ENCODE measurements around the gene TAF13. TPM values are rescaled to one million over a fixed set of nuclear protein-coding genes. Genes with fewer than 3 reads are reported as not detected.
A peak's percentile ranks its signal among the peaks of the same experiment; 100 is the strongest.

The TAF13 gene
- total RNA-seq, 2 donors from 2014 or later: 39.2 to 48.6 TPM

DNA sequence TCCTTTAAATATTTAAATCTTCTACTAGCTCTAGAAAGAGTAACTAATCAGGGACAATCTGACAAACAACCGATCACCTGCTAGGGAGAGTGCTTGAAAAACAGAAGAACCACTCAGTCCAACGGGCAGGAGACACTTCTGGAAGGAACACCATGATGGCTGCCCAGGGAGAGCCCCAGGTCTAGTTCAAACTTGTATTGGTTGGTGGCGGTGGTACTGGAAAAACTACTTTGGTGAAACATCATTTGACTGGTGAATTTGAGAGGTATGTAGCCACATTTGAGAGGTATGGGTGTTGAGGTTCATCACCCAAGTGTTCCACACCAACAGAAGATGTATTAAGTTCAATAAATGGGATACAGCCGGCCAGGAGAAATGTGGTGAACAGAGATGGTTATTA is 29.1 kb downstream of the TAF13 start:
- peaks cover 2% of the 10 kb centered on the region for H3K27me3 Mint-ChIP-seq (ENCODE audit: insufficient read depth)
- H3K36me3 ChIP-seq (ENCODE audit: control insufficient read depth, insufficient read depth, low read length): no peaks in the 10 kb centered on the region
- H3K27ac Mint-ChIP-seq: no peak overlapping the region
- DNase-seq: no peak
- no peak overlapping the region for H3K4me3 Mint-ChIP-seq
- no peaks in the 10 kb centered on the region for H3K27me3 ChIP-seq (ENCODE audit: control insufficient read depth, insufficient read depth, low read length, poor library complexity, severe bottlenecking)
- TF ChIP-seq CTCF (conservative IDR thresholded peaks at IDR 0.05): no peak
- no peaks in the 10 kb centered on the region for H3K36me3 Mint-ChIP-seq (ENCODE audit: low read depth)
- H3K9ac ChIP-seq (ENCODE audit: extremely low read depth, low read length, poor library complexity, severe bottlenecking): no peak overlapping the region
- 88 to 91% methylated on average over 4 of the region's 4 CpGs for WGBS, 2 experiments (ENCODE audit: insufficient coverage in 1 of 2, insufficient read length in 1 of 2)
- no peak overlapping the region for H3K4me3 ChIP-seq (ENCODE audit: low read length)
- H3K9me3 Mint-ChIP-seq: no peaks in the 10 kb centered on the region
- no peak overlapping the region for H3K27ac ChIP-seq (ENCODE audit: low read depth, low read length)
- H3K4me1 ChIP-seq (ENCODE audit: control insufficient read depth, insufficient read depth, low read length): no peaks in the 10 kb centered on the region
- H3K4me1 Mint-ChIP-seq: no peaks in the 10 kb centered on the region
- H3K9me3 ChIP-seq (ENCODE audit: control insufficient read depth, low read length): no peaks in the 10 kb centered on the region

DNA sequence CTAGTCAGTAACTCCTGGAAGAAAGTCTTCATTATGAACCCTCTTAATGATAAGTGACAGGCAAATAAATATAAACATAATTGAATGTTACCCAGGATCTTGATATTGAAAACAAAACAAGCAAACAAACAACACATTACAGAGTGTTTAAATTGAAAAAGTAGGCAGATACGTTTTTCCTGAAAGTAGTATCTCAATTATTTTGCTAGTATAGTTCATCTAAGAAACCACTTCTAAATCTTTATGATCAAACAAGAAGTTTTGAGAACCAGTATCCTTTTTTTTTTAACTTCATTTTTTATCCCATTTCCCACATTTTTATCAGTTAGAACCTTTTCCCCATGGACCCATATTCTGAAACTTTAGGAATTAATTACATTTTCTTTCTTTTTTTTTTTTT is 30.2 kb downstream of the TAF13 start:
- no peak overlapping the region for H3K27ac Mint-ChIP-seq
- H3K4me1 Mint-ChIP-seq: peaks cover under 1% of the 10 kb centered on the region
- no peak overlapping the region for H3K4me3 Mint-ChIP-seq
- no peak overlapping the region for H3K4me3 ChIP-seq (ENCODE audit: low read length)
- no peaks in the 10 kb centered on the region for H3K4me1 ChIP-seq (ENCODE audit: control insufficient read depth, insufficient read depth, low read length)
- no peaks in the 10 kb centered on the region for H3K9me3 ChIP-seq (ENCODE audit: control insufficient read depth, low read length)
- no peak for DNase-seq
- H3K9me3 Mint-ChIP-seq: no peaks in the 10 kb centered on the region
- H3K36me3 Mint-ChIP-seq (ENCODE audit: low read depth): no peaks in the 10 kb centered on the region
- no peak for TF ChIP-seq CTCF (conservative IDR thresholded peaks at IDR 0.05)
- peaks cover under 1% of the 10 kb centered on the region for H3K27me3 Mint-ChIP-seq (ENCODE audit: insufficient read depth)
- H3K27ac ChIP-seq (ENCODE audit: low read depth, low read length): no peak overlapping the region
- H3K9ac ChIP-seq (ENCODE audit: extremely low read depth, low read length, poor library complexity, severe bottlenecking): no peak overlapping the region
- WGBS, 2 experiments (ENCODE audit: insufficient coverage in 1 of 2, insufficient read length in 1 of 2): 100% methylated on average over 1 of the region's 1 CpG
- H3K27me3 ChIP-seq (ENCODE audit: control insufficient read depth, insufficient read depth, low read length, poor library complexity, severe bottlenecking): no peaks in the 10 kb centered on the region
- no peaks in the 10 kb centered on the region for H3K36me3 ChIP-seq (ENCODE audit: control insufficient read depth, insufficient read depth, low read length)

GRCh38 chr1:109041621-109042468 is 34.0 kb downstream of the TAF13 start, which contains the start of gene WDR47:
TSS of gene WDR47 (minus strand) at chr1:109042102. CDS start at chr1:109023512, 18,590 bp downstream.
- peak within 1 kb of the TSS; percentile 58 for H3K27ac Mint-ChIP-seq
- Histone ChIP-seq H3K27me3 (ENCODE audit: control insufficient read depth, insufficient read depth, low read length, poor library complexity, severe bottlenecking) (no peaks in the 10 kb centered on the region), H3K27ac (ENCODE audit: low read depth, low read length) (peak within 1 kb of the TSS; percentile 78), H3K9me3 (ENCODE audit: control insufficient read depth, low read length) (no peaks in the 10 kb centered on the region), H3K9ac (ENCODE audit: extremely low read depth, low read length, poor library complexity, severe bottlenecking) (peak within 1 kb of the TSS; percentile 57), H3K36me3 (ENCODE audit: control insufficient read depth, insufficient read depth, low read length) (no peaks in the 10 kb centered on the region), H3K4me3 (ENCODE audit: low read length) (peak within 1 kb of the TSS; percentile 94), H3K4me1 (ENCODE audit: control insufficient read depth, insufficient read depth, low read length) (no peaks in the 10 kb centered on the region)
- no peaks in the 10 kb centered on the region for H3K27me3 Mint-ChIP-seq (ENCODE audit: insufficient read depth)
- H3K36me3 Mint-ChIP-seq (ENCODE audit: low read depth): no peaks in the 10 kb centered on the region
- H3K4me1 Mint-ChIP-seq: peaks cover 1% of the 10 kb centered on the region
- no peaks in the 10 kb centered on the region for H3K9me3 Mint-ChIP-seq
- H3K4me3 Mint-ChIP-seq: peak within 1 kb of the TSS; percentile 79
- DNase-seq: peak; percentile 98
- 0% methylated on average over 47 to 84 of the region's 90 CpGs for WGBS, 2 experiments (ENCODE audit: insufficient coverage in 1 of 2, insufficient read length in 1 of 2)
- no peak for TF ChIP-seq CTCF (conservative IDR thresholded peaks at IDR 0.05)

Measured in endodermal cell (in vitro differentiated cells).